AG04450 (cell line): Measurements from ENCODE around the gene NUDT22. TPM values are rescaled to one million over a fixed set of nuclear protein-coding genes. Genes with fewer than 3 reads are reported as not detected.

Source experiments
- CTCF ChIA-PET: fragments of 300-600, 350-600 bp; formaldehyde crosslinking; extraction: SDS; loops from one replicate; lab custom pipeline; 2022; ENCODE audit warnings: antibody characterized with exemption, inconsistent platforms; lab: Charles Lee
- POLR2A ChIA-PET: fragments of 350-600 bp; formaldehyde crosslinking; extraction: SDS; loops from one replicate; lab custom pipeline; 2021; ENCODE audit warnings: antibody characterized with exemption, inconsistent platforms; lab: Yijun Ruan, JAX
- DNase-seq: peaks from one replicate; pipeline ENCODE4 v3.0.0-alpha.2; 2011; ENCODE audit warnings: low read depth, low spot score
- H3K27ac ChIP-seq: one replicate; pipeline ENCODE4 v1.5.1; 2012; ENCODE audit warnings: low read depth, low read length, control low read depth
- H3K27me3 ChIP-seq: one replicate; pipeline ENCODE4 v1.6.0; 2012; ENCODE audit warnings: low read length; ENCODE audit not compliant: control insufficient read depth, insufficient read depth
- H3K4me3 ChIP-seq: 2 replicates; pipeline ENCODE4 v1.5.1; 2011; ENCODE audit warnings: mild to moderate bottlenecking, low read depth, low read length, control low read depth
- H3K9me3 ChIP-seq: 2 replicates; pipeline ENCODE4 v1.5.1; 2012; ENCODE audit warnings: low read length; ENCODE audit not compliant: control insufficient read depth, insufficient read depth
- CTCF ChIP-seq: IDR thresholded peaks from 2 replicates; pipeline ENCODE4 v1.5.1; 2011; ENCODE audit warnings: low read depth, low read length, control low read depth, inconsistent platforms
- polyA plus RNA-seq: library from polyadenylated mRNA; depleted of rRNA; stranded (reverse); fragments of >200 nt; gene quantifications from 2 replicates; pipeline ENCODE4 v1.2.3, GENCODE V29; 2011

NUDT22 gene
- polyA plus RNA-seq, 1 experiment, result 18.8 TPM

- CTCF ChIA-PET, result interaction anchor here (6.1 kb wide), 1 partner anchor 12 kb away, joined by 34 read pairs; no protein-coding TSS in a partner anchor
- DNase-seq, result no peak
- Histone ChIP-seq H3K4me3 (no peak overlapping the region), H3K27ac (no peak overlapping the region), H3K27me3 (no peaks in the 10 kb centered on the region), H3K9me3 (no peaks in the 10 kb centered on the region)
- TF ChIP-seq CTCF, result no peak
- POLR2A ChIA-PET, result interaction anchor here (0.7 to 0.9 kb wide), 2 partner anchors 8 to 9 kb away, joined by 3 to 6 read pairs; no protein-coding TSS in a partner anchor
Observed at GRCh38 chr11:64216879-64217278, 9.2 kb upstream of the NUDT22 start.

DNA sequence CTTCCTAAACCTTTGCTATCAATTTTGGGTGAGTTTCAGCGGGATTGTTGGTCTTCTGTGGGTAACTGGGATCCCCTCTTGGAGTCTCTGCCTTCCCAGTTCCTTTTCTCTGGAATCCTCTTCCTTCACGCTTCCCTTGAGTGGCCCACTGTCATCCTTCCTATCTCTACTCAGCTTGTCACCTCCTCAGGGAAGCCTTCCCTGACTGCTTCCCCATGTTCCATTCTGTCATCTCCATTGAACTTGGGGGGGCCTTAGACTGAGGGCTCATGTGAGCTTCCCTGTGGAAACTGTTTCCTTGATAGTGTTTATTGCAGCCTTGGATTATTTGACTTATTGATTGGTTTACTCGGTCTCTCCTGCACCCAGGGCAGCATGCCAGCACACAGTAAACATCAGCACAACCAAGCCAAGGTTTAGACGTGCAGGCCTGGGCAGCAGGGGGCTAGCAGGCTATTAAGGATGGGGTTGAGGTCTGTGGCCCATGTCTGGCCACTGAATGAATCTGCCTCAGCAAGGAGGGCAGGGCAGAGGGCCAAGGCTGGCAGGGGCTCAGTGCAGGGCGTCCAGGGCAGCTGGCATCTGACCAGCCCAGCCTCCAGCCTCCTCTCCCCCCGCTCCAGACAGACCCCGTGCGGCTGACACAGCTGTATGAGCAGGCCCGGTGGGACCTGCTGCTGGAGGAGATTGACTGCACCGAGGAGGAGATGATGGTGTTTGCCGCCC is 7.3 kb upstream of the NUDT22 start:
- Histone ChIP-seq H3K9me3 (no peaks in the 10 kb centered on the region), H3K4me3 (no peak overlapping the region), H3K27ac (no peak overlapping the region), H3K27me3 (no peaks in the 10 kb centered on the region)
- no peak for TF ChIP-seq CTCF
- ChIA-PET CTCF (interaction anchor here (1.0 kb wide), 1 partner anchor 85 kb away, joined by 3 read pairs; no protein-coding TSS in a partner anchor), POLR2A (interaction anchor here (0.8 kb wide), 1 partner anchor 8 kb away, joined by 3 read pairs; no protein-coding TSS in a partner anchor)
- DNase-seq, result no peak

GRCh38 chr11:64219354-64219684 is 6.8 kb upstream of the NUDT22 start:
- Histone ChIP-seq H3K27me3 (no peaks in the 10 kb centered on the region), H3K4me3 (no peak overlapping the region), H3K9me3 (no peaks in the 10 kb centered on the region), H3K27ac (no peak overlapping the region)
- CTCF ChIA-PET, result no interaction called here
- no peak for DNase-seq
- no peak for TF ChIP-seq CTCF
- POLR2A ChIA-PET, result interaction anchor here (1.4 kb wide), 1 partner anchor 9 kb away, joined by 3 read pairs; no protein-coding TSS in a partner anchor

- TF ChIP-seq CTCF, result no peak
- no peak for DNase-seq
- ChIA-PET POLR2A (interaction anchor here (0.7 to 1.4 kb wide), 2 partner anchors 9 to 11 kb away, joined by 3 to 4 read pairs; no protein-coding TSS in a partner anchor), CTCF (no interaction called here)
- H3K27ac ChIP-seq, result no peak overlapping the region
- no peaks in the 10 kb centered on the region for H3K27me3 ChIP-seq
- no peaks in the 10 kb centered on the region for H3K9me3 ChIP-seq
- no peak overlapping the region for H3K4me3 ChIP-seq
Observed at GRCh38 chr11:64219755-64220154, 6.3 kb upstream of the NUDT22 start.

DNA sequence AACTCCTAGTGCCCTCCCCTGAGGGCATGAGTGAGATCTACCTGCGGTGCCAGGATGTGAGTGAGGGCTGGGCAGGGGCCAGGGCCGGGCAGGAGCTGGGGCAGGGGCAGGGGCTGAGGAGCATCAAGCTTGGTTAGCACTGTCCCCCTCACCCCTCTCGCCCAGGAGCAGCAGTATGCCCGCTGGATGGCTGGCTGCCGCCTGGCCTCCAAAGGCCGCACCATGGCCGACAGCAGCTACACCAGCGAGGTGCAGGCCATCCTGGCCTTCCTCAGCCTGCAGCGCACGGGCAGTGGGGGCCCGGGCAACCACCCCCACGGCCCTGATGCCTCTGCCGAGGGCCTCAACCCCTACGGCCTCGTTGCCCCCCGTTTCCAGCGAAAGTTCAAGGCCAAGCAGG is 5.8 kb upstream of the NUDT22 start:
- no peak overlapping the region for H3K4me3 ChIP-seq
- CTCF ChIA-PET, result no interaction called here
- no peaks in the 10 kb centered on the region for H3K27me3 ChIP-seq
- POLR2A ChIA-PET, result interaction anchor here (0.7 to 1.4 kb wide), 2 partner anchors 10 to 12 kb away, joined by 3 to 4 read pairs; no protein-coding TSS in a partner anchor
- no peak for DNase-seq
- H3K9me3 ChIP-seq, result no peaks in the 10 kb centered on the region
- H3K27ac ChIP-seq, result no peak overlapping the region
- TF ChIP-seq CTCF, result no peak
